Upper lobe of left lung (tissue), 4 donors: ENCODE results near the gene SAFB.

Experiments used
- EP300 ChIP-seq, 4 donors: sonication (generic); formaldehyde crosslinking; IDR thresholded peaks; one replicate each; pipeline ENCODE4 v1.5.1; 2017; ENCODE audit warnings: antibody characterized with exemption in 4 of 4, control low read depth in 2 of 4
- POLR2A ChIP-seq, 4 donors: fragments of 450-650 bp; IDR thresholded peaks; one replicate each; pipeline ENCODE4 v1.5.1; 2016 to 2017; ENCODE audit warnings: antibody characterized with exemption in 4 of 4, mild to moderate bottlenecking in 2 of 4

GRCh38 chr19:5631567-5632240 lies 8.8 kb downstream of the SAFB start:
- no peak for TF ChIP-seq POLR2A (IDR thresholded peaks at IDR 0.05)
- no peak for TF ChIP-seq EP300 (IDR thresholded peaks at IDR 0.05)
